ENCODE data around the gene FAS.

Gene FAS

GRCh38 chr10:88990384-88991160 lies at the start of gene FAS:
Gene FAS, plus strand, starts transcription at chr10:88990798. Its CDS starts 79 bp downstream, at chr10:88990877.
- Mint-ChIP-seq H3K27ac (peak within 1 kb of the TSS; percentile 88), H3K4me3 (peak within 1 kb of the TSS; percentile 94), H3K4me1 (peaks cover 25% of the 10 kb centered on the region), H3K27me3 (no peaks in the 10 kb centered on the region), H3K36me3 (no peaks in the 10 kb centered on the region), H3K9me3 (peaks cover 3% of the 10 kb centered on the region)
- peak; percentile 56 to 62 for DNase-seq (ENCODE audit: low spot score in 2 of 2)
- ATAC-seq (ENCODE audit: low read depth): peak; percentile 75

GRCh38 chr10:88941026-88941425 lies 49.6 kb upstream of the FAS start:
- peaks cover 2% of the 10 kb centered on the region for H3K36me3 Mint-ChIP-seq
- H3K27me3 Mint-ChIP-seq: no peaks in the 10 kb centered on the region
- ATAC-seq (ENCODE audit: low read depth) (no peak), DNase-seq (ENCODE audit: low spot score in 2 of 2) (no peak)
- H3K9me3 Mint-ChIP-seq: no peaks in the 10 kb centered on the region
- H3K4me3 Mint-ChIP-seq: no peak overlapping the region
- peak overlapping the region; percentile 11 for H3K27ac Mint-ChIP-seq
- H3K4me1 Mint-ChIP-seq: peaks cover 9% of the 10 kb centered on the region

DNA sequence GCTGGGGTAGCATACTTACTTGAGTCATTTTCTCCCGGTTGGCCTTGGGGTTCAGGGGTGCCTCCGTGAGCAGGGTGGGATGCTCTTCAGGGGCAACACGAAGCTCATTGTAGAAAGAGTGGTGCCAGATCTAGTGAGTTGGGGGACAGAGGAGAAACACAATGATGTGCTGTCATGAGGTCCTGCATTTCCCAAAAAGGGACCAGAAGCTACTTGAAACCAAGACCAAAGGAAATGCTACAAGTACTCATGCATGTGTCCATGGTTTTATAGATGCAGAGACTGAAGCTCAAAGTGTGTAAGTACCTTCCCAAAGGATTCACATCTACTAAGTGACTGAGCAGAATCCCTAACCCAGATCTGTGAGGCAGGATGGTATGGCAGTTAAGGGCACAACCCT lies 46.8 kb upstream of the FAS start:
- Mint-ChIP-seq H3K27me3 (no peaks in the 10 kb centered on the region), H3K27ac (no peak overlapping the region), H3K36me3 (peaks cover 2% of the 10 kb centered on the region), H3K4me1 (peaks cover 8% of the 10 kb centered on the region), H3K4me3 (no peak overlapping the region), H3K9me3 (no peaks in the 10 kb centered on the region)
- no peak for DNase-seq (ENCODE audit: low spot score in 2 of 2)
- ATAC-seq (ENCODE audit: low read depth): no peak

DNA sequence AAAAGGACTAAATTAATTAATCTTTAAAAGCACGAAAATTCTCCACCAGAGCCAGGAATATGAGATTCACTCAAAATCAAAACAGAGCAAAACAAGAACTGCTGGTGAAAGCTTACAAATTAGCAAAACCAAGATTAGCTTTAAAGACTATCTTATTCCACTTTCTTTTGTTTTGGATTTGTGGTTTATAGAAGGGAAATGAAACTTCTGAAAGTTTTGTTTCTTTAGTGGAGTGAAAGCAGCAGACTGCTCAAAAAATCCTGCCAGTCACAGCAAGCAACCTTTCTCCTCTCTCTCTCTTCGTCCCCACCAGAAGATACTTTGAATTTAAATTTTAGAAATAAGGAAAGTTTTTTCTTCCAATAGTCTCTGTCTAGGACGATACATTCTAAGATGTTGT lies 45.8 kb upstream of the FAS start:
- Mint-ChIP-seq H3K4me1 (peaks cover 8% of the 10 kb centered on the region), H3K9me3 (no peaks in the 10 kb centered on the region), H3K36me3 (no peaks in the 10 kb centered on the region), H3K27me3 (no peaks in the 10 kb centered on the region), H3K27ac (no peak overlapping the region), H3K4me3 (no peak overlapping the region)
- no peak for DNase-seq (ENCODE audit: low spot score in 2 of 2)
- ATAC-seq (ENCODE audit: low read depth): peak; percentile 78

DNA sequence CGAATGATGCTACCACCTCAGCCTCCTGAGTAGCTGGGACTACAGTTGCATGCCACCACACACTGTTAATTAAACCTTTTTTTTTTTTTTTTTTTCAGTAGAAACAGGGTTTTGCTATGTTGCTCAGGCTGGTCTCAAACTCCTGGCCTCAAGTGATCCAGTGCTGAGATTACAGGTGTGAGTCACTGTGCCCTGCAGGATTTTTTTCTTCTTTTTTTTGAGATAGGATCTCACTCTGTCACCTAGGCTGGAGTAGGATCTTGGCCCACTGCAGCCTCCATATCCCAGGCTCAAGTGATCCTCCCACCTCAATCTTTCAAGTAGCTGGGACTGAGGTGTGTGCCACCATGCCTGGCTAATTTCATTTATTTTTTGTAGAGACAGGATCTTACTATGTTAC lies 44.4 kb upstream of the FAS start:
- ATAC-seq (ENCODE audit: low read depth) (no peak), DNase-seq (ENCODE audit: low spot score in 2 of 2) (no peak)
- no peaks in the 10 kb centered on the region for H3K27me3 Mint-ChIP-seq
- H3K4me1 Mint-ChIP-seq: peaks cover 8% of the 10 kb centered on the region
- no peak overlapping the region for H3K4me3 Mint-ChIP-seq
- peaks cover 5% of the 10 kb centered on the region for H3K36me3 Mint-ChIP-seq
- H3K27ac Mint-ChIP-seq: no peak overlapping the region
- no peaks in the 10 kb centered on the region for H3K9me3 Mint-ChIP-seq

GRCh38 chr10:88946965-88947590 lies 43.5 kb upstream of the FAS start:
- Mint-ChIP-seq H3K4me1 (peaks cover 8% of the 10 kb centered on the region), H3K36me3 (peaks cover 8% of the 10 kb centered on the region), H3K9me3 (no peaks in the 10 kb centered on the region), H3K4me3 (no peak overlapping the region), H3K27ac (no peak overlapping the region), H3K27me3 (no peaks in the 10 kb centered on the region)
- ATAC-seq (ENCODE audit: low read depth) (no peak), DNase-seq (ENCODE audit: low spot score in 2 of 2) (no peak)

GRCh38 chr10:88949051-88949450 lies 41.5 kb upstream of the FAS start:
- H3K4me3 Mint-ChIP-seq: no peak overlapping the region
- no peak overlapping the region for H3K27ac Mint-ChIP-seq
- no peak for ATAC-seq (ENCODE audit: low read depth)
- no peaks in the 10 kb centered on the region for H3K27me3 Mint-ChIP-seq
- DNase-seq (ENCODE audit: low spot score in 2 of 2): no peak
- H3K9me3 Mint-ChIP-seq: peaks cover 3% of the 10 kb centered on the region
- peaks cover 8% of the 10 kb centered on the region for H3K4me1 Mint-ChIP-seq
- peaks cover 15% of the 10 kb centered on the region for H3K36me3 Mint-ChIP-seq

DNA sequence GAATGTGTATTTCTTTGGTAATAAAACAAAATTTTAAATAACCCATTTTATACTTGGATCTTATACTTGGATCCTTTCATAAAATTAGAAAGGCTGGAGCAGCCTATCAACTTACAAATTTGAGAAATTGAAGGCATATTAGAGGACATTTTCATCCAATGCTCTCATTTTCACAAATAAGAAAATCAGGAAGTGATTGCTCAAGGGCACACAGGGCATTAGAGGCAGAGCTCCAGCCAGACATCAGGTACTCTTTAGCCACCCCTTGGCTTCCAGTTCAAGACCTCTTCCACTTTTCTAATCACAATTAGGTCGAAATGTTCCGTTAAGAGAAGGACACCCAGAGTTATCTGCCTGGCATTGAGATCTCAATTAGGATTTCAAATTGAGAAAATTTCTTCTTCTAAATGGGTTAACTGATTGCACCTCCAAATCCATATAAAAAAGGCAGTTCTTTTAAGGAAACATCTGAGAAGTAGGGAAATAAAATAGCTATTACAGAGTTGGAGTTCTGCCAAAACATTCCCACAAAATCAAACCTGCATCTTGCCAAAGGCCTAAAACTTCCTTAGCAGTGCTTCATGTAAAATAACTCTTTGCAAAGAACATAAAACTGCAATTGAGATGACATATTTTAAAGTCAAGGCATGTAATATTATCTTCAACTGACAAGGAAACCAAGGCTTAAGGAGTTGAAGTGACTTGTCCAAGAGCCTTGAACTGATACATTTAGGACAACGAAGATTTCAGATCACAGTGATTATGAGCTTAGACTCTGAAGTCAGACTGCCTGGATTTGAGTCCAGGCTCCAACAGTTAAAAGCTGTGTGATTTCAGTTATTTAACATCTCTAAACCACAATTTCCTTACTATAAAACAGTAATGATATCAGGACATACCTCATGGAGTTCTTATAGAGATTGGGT lies 40.4 kb upstream of the FAS start:
- no peak overlapping the region for H3K4me3 Mint-ChIP-seq
- DNase-seq (ENCODE audit: low spot score in 2 of 2): no peak
- ATAC-seq (ENCODE audit: low read depth): no peak
- peaks cover 3% of the 10 kb centered on the region for H3K9me3 Mint-ChIP-seq
- peaks cover 15% of the 10 kb centered on the region for H3K36me3 Mint-ChIP-seq
- no peaks in the 10 kb centered on the region for H3K27me3 Mint-ChIP-seq
- no peak overlapping the region for H3K27ac Mint-ChIP-seq
- H3K4me1 Mint-ChIP-seq: peaks cover 5% of the 10 kb centered on the region

DNA sequence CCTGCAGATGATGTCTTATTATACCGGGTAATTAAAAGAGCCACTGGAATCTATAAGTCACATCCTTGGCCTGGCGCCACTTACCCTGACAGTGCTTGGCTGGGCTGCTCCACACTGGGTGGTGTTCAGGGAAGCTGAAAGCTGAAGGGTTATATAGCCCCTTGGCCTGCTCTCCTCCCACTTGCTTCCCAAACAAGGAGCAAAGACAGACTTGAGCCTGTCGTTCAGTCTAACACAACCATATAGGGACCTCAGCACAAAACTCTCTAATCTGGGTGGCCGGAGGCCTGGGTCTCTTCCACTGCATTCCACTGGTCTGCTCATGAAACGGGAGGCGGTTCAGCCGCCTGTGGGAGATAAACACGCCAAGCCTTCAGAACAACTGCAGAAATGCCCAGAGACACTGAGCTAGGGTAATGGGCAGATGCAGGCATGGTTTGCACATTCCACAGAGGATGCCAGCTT lies 37.9 kb upstream of the FAS start, which contains the start of gene ACTA2:
Gene ACTA2 (minus strand): TSS at position 127 of the 465 bp plus-strand sequence. CDS start 3,843 bp downstream, outside the sequence.
- Mint-ChIP-seq H3K27ac (peak within 1 kb of the TSS; percentile 60), H3K36me3 (peaks cover 15% of the 10 kb centered on the region), H3K9me3 (peaks cover 3% of the 10 kb centered on the region), H3K27me3 (no peaks in the 10 kb centered on the region), H3K4me1 (no peaks in the 10 kb centered on the region), H3K4me3 (no peak within 1 kb of the TSS)
- DNase-seq (ENCODE audit: low spot score in 2 of 2): no peak
- ATAC-seq (ENCODE audit: low read depth): no peak

GRCh38 chr10:88953662-88954061 lies 36.9 kb upstream of the FAS start:
- Mint-ChIP-seq H3K4me1 (no peaks in the 10 kb centered on the region), H3K9me3 (peaks cover 3% of the 10 kb centered on the region), H3K36me3 (peaks cover 15% of the 10 kb centered on the region), H3K27ac (peak overlapping the region; percentile 60), H3K27me3 (no peaks in the 10 kb centered on the region), H3K4me3 (no peak overlapping the region)
- DNase-seq (ENCODE audit: low spot score in 2 of 2) (no peak), ATAC-seq (ENCODE audit: low read depth) (no peak)

DNA sequence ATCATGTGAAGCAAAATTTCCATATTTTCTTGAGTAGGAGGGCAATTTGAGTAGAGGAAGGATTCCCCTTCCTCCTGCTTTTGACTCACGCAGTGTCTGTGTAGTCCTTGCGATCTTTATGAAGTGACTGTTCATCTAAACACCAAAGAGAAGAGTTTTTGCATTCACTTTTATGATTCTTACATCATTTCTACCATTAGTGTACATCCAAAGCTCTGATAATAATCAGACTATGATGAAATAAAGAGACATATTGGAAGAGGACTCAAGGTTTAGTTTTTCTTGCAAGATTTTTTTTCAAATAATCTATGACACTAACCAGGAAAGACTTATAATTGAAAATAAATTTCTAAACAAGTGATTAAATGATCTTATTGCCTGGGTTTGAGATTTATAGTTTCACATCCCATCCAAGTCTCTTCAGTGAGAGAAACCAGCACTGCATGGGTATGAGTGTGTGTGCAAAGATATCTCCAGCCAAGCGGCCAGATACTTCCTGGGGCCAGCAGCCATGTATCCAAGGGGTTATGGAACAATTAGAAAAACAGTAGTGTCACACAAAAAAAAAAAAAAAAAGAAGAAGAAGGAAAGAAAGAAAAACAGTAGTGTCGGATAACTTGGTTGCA lies 36.0 kb upstream of the FAS start:
- H3K4me3 Mint-ChIP-seq: no peak overlapping the region
- no peak for DNase-seq (ENCODE audit: low spot score in 2 of 2)
- H3K27me3 Mint-ChIP-seq: no peaks in the 10 kb centered on the region
- peaks cover 3% of the 10 kb centered on the region for H3K9me3 Mint-ChIP-seq
- no peak overlapping the region for H3K27ac Mint-ChIP-seq
- no peak for ATAC-seq (ENCODE audit: low read depth)
- no peaks in the 10 kb centered on the region for H3K4me1 Mint-ChIP-seq
- peaks cover 15% of the 10 kb centered on the region for H3K36me3 Mint-ChIP-seq

DNA sequence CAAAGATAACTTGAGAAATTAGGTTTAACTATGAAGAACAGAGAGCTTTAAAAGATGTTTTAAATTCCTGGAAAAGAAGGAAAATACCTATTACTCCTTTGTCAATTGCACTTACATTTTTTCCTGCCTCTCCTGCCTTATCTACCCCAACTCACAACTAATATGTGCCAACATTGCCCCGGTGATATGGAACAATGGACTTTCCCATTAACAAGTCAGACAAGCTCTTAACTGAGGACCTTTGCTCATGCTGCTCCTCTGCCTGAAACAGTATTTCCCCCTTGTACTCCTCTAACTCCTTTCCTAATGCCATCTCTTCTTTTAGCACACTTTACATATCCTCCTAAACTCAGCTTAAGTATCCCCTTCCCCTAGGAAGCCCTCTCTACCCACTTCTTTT lies 33.2 kb upstream of the FAS start:
- no peaks in the 10 kb centered on the region for H3K4me1 Mint-ChIP-seq
- H3K4me3 Mint-ChIP-seq: no peak overlapping the region
- no peak overlapping the region for H3K27ac Mint-ChIP-seq
- peaks cover 3% of the 10 kb centered on the region for H3K9me3 Mint-ChIP-seq
- H3K36me3 Mint-ChIP-seq: peaks cover 4% of the 10 kb centered on the region
- ATAC-seq (ENCODE audit: low read depth) (no peak), DNase-seq (ENCODE audit: low spot score in 2 of 2) (no peak)
- no peaks in the 10 kb centered on the region for H3K27me3 Mint-ChIP-seq

GRCh38 chr10:88958721-88959120 lies 31.9 kb upstream of the FAS start:
- H3K27me3 Mint-ChIP-seq: no peaks in the 10 kb centered on the region
- H3K27ac Mint-ChIP-seq: no peak overlapping the region
- no peak for DNase-seq (ENCODE audit: low spot score in 2 of 2)
- no peak overlapping the region for H3K4me3 Mint-ChIP-seq
- ATAC-seq (ENCODE audit: low read depth): no peak
- peaks cover 2% of the 10 kb centered on the region for H3K9me3 Mint-ChIP-seq
- peaks cover 5% of the 10 kb centered on the region for H3K36me3 Mint-ChIP-seq
- H3K4me1 Mint-ChIP-seq: no peaks in the 10 kb centered on the region
